ENCODE data around the gene P4HTM.

DNA sequence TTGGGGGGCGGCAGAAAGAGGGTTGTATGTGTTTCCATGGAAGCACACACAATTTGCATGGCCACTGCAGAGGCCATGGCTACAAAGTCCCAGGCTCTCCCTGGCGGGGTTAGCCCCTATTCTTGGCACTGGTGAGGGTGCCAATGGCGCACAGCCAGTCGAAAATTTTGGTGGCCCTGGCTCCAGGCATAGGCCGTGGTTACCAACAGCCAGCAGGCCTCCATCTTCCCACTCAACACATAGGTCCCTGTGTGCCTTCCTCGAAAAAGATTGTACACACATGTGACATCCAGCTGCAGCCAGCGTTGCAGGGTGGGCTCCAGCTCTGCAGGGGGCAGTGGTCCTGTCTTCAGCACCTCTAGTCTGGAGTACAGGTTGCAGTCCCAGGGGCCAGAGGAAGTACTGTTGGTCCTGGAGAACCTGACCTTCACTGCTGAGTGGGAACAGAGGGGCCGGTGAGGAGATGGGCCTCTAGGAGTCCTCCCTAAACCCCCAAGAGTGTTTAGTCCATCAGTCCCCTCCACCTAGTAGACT, 7.1 kb downstream of the P4HTM start:
- no peak for TF ChIP-seq TAF1 (IDR thresholded peaks at IDR 0.05; ENCODE audit: low read depth, low read length)
- TF ChIP-seq POLR2A (IDR thresholded peaks at IDR 0.05; ENCODE audit: low read depth, low read length): no peak
- no peak for TF ChIP-seq SPI1 (IDR thresholded peaks at IDR 0.05; ENCODE audit: low read depth, low read length)
- no peak for TF ChIP-seq POLR2AphosphoS5 (IDR thresholded peaks at IDR 0.05; ENCODE audit: low read depth, low read length)
- TF ChIP-seq POU2F2 (IDR thresholded peaks at IDR 0.05; ENCODE audit: low read depth, low read length): no peak

All from GM12891 (cell line).